Astrocyte of the spinal cord (primary cell): ENCODE data around the gene PIGC.

Experiments
- DNase-seq: peaks from one replicate; pipeline ENCODE4 v3.0.0; 2011; ENCODE audit warnings: low read depth, low spot score
- H3K4me3 ChIP-seq: 2 replicates; pipeline ENCODE4 v1.5.1; 2011; ENCODE audit warnings: low read depth, mild to moderate bottlenecking, low read length, moderate library complexity
- in situ Hi-C: cut with HindIII; loops from 2 replicates; pipeline ENCODE4 v1.10.0; 2017; ENCODE audit warnings: low sequenced_read_pairs
- TF ChIP-seq, protein P1 (sequence below): IDR thresholded peaks from 2 replicates; pipeline ENCODE4 v1.5.1; 2012; ENCODE audit warnings: low read depth, mild to moderate bottlenecking, low read length, inconsistent platforms

PIGC gene

DNA sequence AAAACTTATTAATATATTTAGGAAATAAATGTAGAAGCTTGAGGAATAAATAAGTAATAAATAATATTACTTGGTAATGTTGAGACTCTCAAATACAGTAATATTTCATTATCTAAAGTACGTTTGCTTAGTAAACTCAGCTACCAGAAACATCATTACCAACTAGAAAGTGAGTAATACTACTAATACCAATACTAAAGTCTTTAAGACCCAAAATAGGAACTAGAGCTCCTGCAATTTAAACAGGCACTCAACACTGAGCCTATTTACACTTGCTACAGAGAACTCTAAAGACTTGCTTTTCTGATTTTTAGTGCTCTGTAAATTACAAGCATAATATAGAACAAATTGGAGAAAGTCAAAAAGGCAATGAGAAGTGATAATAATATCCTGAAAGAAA is 36.9 kb downstream of the PIGC start:
- no peak for DNase-seq
- H3K4me3 ChIP-seq: no peak overlapping the region
- TF ChIP-seq, protein P1, sequence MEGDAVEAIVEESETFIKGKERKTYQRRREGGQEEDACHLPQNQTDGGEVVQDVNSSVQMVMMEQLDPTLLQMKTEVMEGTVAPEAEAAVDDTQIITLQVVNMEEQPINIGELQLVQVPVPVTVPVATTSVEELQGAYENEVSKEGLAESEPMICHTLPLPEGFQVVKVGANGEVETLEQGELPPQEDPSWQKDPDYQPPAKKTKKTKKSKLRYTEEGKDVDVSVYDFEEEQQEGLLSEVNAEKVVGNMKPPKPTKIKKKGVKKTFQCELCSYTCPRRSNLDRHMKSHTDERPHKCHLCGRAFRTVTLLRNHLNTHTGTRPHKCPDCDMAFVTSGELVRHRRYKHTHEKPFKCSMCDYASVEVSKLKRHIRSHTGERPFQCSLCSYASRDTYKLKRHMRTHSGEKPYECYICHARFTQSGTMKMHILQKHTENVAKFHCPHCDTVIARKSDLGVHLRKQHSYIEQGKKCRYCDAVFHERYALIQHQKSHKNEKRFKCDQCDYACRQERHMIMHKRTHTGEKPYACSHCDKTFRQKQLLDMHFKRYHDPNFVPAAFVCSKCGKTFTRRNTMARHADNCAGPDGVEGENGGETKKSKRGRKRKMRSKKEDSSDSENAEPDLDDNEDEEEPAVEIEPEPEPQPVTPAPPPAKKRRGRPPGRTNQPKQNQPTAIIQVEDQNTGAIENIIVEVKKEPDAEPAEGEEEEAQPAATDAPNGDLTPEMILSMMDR: no peak
- in situ Hi-C loops: no loop called here

DNA sequence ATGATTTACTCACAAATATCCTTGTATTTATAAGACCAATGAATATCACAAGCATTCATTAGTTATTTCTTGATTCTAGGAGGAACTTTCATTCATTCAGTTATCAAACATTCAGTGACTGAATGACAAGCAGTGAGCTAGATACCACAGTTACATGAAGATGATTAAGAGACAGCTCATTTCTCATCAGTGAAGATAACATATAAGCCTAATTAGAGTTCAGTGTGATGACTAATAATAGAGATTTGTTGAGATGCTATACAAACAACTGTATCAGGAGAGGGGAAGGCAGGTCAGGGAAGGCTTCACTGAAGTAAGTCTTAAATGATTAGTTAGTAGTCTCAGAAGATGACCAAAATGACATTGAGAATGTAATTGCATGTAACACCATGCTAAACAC is 38.0 kb downstream of the PIGC start:
- in situ Hi-C loops: no loop called here
- DNase-seq: no peak
- TF ChIP-seq, protein P1: no peak
- no peak overlapping the region for H3K4me3 ChIP-seq

DNA sequence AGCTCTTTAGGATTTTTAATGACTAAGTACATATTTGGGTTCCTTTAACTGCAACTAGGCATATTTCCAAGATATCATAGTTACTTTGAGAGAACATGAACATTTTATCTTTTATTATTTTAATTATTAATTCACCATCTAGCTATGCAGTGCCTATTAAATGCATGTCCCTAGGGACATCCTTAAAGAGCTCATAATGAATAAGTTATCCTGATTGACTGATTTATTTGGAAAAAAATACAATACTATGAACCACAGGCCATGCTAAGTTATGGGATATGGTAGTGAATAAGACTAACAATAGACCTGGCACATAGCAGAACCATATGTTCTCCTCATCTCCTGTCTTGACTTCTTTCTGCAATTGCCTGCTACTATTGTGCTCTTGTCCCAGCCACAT is 39.7 kb downstream of the PIGC start:
- H3K4me3 ChIP-seq: no peak overlapping the region
- in situ Hi-C loops: no loop called here
- TF ChIP-seq, protein P1: no peak
- DNase-seq: no peak

DNA sequence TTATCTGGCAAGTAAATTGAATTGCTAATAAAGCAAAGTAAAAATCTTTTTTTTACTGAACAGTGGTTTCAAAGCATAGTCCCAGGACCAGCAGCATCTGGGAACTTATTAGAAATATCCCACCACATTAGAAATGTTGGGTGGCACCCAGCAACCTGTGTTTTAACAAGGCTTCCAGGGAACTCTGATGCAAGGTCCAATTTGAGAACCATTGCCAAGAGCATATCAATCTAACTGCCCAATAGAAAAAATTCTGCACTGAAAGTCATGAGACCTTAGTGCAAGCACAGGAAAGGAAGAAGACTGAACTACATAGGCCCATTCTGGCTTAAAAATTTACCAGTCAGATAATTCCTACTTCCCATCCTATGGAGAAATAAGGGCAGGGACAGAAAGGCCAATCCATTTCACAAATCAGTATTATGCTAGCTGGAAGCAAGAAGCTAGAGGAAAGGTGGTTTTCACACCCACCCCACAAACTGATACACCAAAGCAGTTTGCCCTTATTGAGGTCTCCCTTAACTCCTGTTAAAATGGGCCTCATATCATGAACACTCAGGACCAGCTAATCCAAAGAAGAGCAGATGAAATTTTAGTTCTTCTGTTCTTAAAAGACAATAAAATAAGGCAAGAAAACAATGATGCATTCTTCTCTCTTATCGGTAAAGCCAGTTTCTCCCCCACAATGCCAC is 40.8 kb downstream of the PIGC start:
- in situ Hi-C loops: no loop called here
- H3K4me3 ChIP-seq: no peak overlapping the region
- no peak for DNase-seq
- TF ChIP-seq, protein P1: no peak

DNA sequence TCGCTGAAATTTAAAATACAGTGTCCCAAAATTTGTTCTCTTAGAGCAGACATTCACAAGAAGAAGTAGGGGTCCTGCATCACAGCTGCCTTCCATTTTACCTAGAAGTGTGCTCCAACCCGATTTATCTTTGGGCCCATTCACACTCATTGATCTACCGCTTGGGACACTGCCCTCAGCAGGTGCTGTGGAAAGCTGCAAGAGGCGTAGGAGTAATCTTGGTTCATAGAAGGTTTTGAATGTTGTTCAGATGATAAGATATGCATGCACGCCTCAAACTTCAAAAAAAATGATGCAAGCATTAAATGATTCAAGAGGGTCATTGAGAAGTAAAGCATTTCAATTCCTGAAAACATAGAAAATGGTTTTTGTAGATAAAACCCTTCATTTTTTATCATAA is 42.0 kb downstream of the PIGC start:
- TF ChIP-seq, protein P1: peak; percentile 22
- in situ Hi-C loops: no loop called here
- H3K4me3 ChIP-seq: no peak overlapping the region
- DNase-seq: no peak

DNA sequence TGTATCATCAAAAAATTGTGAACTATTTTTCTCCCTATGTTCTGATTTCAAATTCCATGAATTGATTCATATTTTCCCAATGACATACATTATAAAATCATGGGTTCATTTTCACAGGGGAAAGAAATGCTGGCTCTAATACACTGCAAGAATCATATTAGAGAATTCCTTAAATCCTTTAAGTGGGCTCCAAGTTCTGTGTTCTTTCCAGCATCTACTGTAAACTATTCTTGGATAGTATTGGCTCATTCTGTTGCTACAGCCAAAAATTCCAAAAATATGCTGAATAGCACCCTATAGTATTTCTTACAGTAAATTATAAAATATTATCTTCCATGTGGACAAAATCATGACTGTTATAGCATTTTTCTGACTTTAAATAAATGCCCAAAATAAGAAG is 42.4 kb downstream of the PIGC start:
- in situ Hi-C loops: no loop called here
- TF ChIP-seq, protein P1: no peak
- no peak for DNase-seq
- H3K4me3 ChIP-seq: no peak overlapping the region

DNA sequence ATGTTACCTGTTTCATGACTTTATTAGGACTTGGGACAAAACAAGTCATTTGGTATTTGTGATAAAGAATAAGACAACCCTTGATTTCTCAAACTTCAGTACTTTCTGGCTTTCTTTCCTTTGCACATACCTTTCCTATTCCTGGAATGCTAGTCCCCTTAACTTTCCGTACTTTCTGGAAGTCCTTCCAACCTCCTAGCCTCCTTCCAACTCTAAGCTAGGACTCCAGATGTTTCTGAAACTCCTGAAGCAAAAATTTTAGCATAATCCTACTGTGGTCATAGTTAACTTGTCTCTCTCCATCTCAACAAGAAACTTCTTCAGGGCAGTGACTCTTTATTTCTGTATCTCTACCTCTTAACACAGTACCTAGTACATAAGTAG is 43.2 kb downstream of the PIGC start:
- H3K4me3 ChIP-seq: no peak overlapping the region
- TF ChIP-seq, protein P1: no peak
- no peak for DNase-seq
- in situ Hi-C loops: no loop called here
